DMS53 treated with DMSO at 0.1 percent for 48 hours (cell line): Measurements from ENCODE around the gene HOXD1.
A peak's percentile ranks its signal among the peaks of the same experiment; 100 is the strongest.

ENCODE experiments used
- DNase-seq: peaks from one replicate; lab custom pipeline; 2025; ENCODE audit not compliant: unreplicated experiment; lab: John Stamatoyannopoulos, UW

Gene HOXD1

GRCh38 chr2:176152350-176153181 is 35.9 kb upstream of the HOXD1 start:
- no peak for DNase-seq

- no peak for DNase-seq
These were observed 33.8 kb upstream of the HOXD1 start for GRCh38 chr2:176154576-176155252.

GRCh38 chr2:176155356-176156044 is 33.0 kb upstream of the HOXD1 start:
- no peak for DNase-seq

- DNase-seq, result no peak
These were observed 32.1 kb upstream of the HOXD1 start for GRCh38 chr2:176156301-176156806.

- no peak for DNase-seq
These were observed 31.5 kb upstream of the HOXD1 start, which contains the start of gene HOXD3 for GRCh38 chr2:176156807-176157498. Gene HOXD3 (plus strand): TSS chr2:176157307. CDS start chr2:176169115, 11,808 bp downstream.

GRCh38 chr2:176157499-176158185 is 30.8 kb upstream of the HOXD1 start:
- DNase-seq, result peak; percentile 79

GRCh38 chr2:176158186-176158591 is 30.3 kb upstream of the HOXD1 start:
- peak; percentile 59 for DNase-seq

- DNase-seq, result no peak
These were observed 29.4 kb upstream of the HOXD1 start for GRCh38 chr2:176158855-176159662.

- DNase-seq, result peak; percentile 28
These were observed 28.7 kb upstream of the HOXD1 start for GRCh38 chr2:176159663-176160250.

- no peak for DNase-seq
These were observed 28.1 kb upstream of the HOXD1 start for GRCh38 chr2:176160251-176160985.

GRCh38 chr2:176160986-176161824 is 27.3 kb upstream of the HOXD1 start:
- no peak for DNase-seq

GRCh38 chr2:176161825-176162626 is 26.4 kb upstream of the HOXD1 start:
- no peak for DNase-seq

GRCh38 chr2:176162911-176163671 is 25.4 kb upstream of the HOXD1 start:
- no peak for DNase-seq

- no peak for DNase-seq
These were observed 24.8 kb upstream of the HOXD1 start for GRCh38 chr2:176163672-176164056.

GRCh38 chr2:176164201-176164600 is 24.3 kb upstream of the HOXD1 start:
- DNase-seq, result no peak
